Measurements from ENCODE around the gene TTC9.

Gene TTC9

DNA sequence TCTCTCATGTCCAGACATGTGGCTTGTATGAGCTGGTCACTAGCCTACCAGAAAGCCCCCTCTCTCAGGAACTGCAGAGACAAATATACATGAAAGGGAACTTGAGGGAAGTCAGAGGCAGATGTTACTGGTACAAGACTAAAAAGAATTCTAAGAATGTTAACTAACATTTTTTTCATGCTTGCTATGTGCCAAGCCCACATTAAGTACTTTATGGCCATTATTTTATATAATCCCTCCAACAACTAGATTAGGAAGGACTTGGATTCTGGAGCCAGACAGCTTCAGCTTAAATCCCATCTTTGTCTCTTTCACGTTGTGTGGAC is 24.6 kb downstream of the TTC9 start:
- H3K9ac ChIP-seq = no peak overlapping the region
- H3K4me2 ChIP-seq = no peak overlapping the region
- H2AFZ ChIP-seq (ENCODE audit: low read depth) = no peak overlapping the region
- no peaks in the 10 kb centered on the region for H3K27me3 ChIP-seq (ENCODE audit: insufficient read depth, low read depth)
- H4K20me1 ChIP-seq (ENCODE audit: insufficient read depth) = no peaks in the 10 kb centered on the region
- peaks cover 19% of the 10 kb centered on the region for H3K4me1 ChIP-seq (ENCODE audit: low read depth, poor library complexity, severe bottlenecking)
- peak overlapping the region; percentile 61; the same call in 1 of the 2 replicates for H3K27ac ChIP-seq
- TF ChIP-seq CTCF (conservative IDR thresholded peaks at IDR 0.05; ENCODE audit: low read depth, low read length) = no peak
- H3K36me3 ChIP-seq (ENCODE audit: insufficient read depth) = no peaks in the 10 kb centered on the region
- no peaks in the 10 kb centered on the region for H3K79me2 ChIP-seq (ENCODE audit: insufficient read depth, low read depth)
- H3K4me3 ChIP-seq (IDR thresholded peaks at IDR 0.05; ENCODE audit: insufficient read depth, low read depth, low read length) = no peak overlapping the region

DNA sequence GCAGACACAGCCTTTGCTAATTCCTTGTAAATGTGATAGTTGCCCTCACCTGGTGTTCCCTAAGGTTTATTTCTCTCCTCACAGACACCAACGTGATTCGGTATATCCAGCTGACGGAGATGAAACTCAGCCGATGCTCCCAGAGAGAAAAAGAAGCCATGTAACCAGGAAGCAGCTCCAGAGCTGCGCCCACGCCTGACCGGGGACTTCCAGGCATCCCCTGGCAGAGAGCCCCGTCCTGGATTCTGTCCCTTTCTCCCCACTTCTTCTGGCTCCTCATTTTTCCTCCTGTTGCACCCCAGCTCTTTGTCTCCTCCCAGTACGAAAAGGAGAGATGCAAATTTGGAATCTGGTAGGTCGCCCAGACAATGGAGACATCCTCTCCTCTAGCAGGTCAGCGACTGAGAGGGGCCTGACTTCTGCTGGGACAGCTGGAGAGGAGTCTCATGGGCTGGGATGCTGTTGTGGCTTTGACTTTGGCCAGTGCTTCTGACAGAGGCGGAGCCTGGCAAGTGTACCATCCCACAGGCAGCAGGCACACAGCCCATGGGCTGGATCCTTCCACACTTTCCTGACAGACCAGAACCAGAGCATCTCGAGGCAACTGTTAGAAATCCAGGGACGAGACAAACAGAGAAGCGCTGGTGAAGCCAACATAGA is 29.4 kb downstream of the TTC9 start:
- Histone ChIP-seq H3K9ac (no peak overlapping the region), H3K79me2 (ENCODE audit: insufficient read depth, low read depth) (no peaks in the 10 kb centered on the region), H3K4me1 (ENCODE audit: low read depth, poor library complexity, severe bottlenecking) (peaks cover 4% of the 10 kb centered on the region), H2AFZ (ENCODE audit: low read depth) (no peak overlapping the region), H3K27ac (no peak overlapping the region), H4K20me1 (ENCODE audit: insufficient read depth) (no peaks in the 10 kb centered on the region), H3K4me3 (IDR thresholded peaks at IDR 0.05; ENCODE audit: insufficient read depth, low read depth, low read length) (no peak overlapping the region), H3K36me3 (ENCODE audit: insufficient read depth) (no peaks in the 10 kb centered on the region), H3K4me2 (no peak overlapping the region), H3K27me3 (ENCODE audit: insufficient read depth, low read depth) (no peaks in the 10 kb centered on the region)
- TF ChIP-seq CTCF (conservative IDR thresholded peaks at IDR 0.05; ENCODE audit: low read depth, low read length) = no peak

- no peaks in the 10 kb centered on the region for H4K20me1 ChIP-seq (ENCODE audit: insufficient read depth)
- H3K4me2 ChIP-seq = no peak overlapping the region
- H3K4me1 ChIP-seq (ENCODE audit: low read depth, poor library complexity, severe bottlenecking) = no peaks in the 10 kb centered on the region
- H3K27ac ChIP-seq = no peak overlapping the region
- no peak overlapping the region for H2AFZ ChIP-seq (ENCODE audit: low read depth)
- TF ChIP-seq CTCF (conservative IDR thresholded peaks at IDR 0.05; ENCODE audit: low read depth, low read length) = no peak
- no peak overlapping the region for H3K9ac ChIP-seq
- no peaks in the 10 kb centered on the region for H3K36me3 ChIP-seq (ENCODE audit: insufficient read depth)
- no peak overlapping the region for H3K4me3 ChIP-seq (IDR thresholded peaks at IDR 0.05; ENCODE audit: insufficient read depth, low read depth, low read length)
- H3K79me2 ChIP-seq (ENCODE audit: insufficient read depth, low read depth) = no peaks in the 10 kb centered on the region
- H3K27me3 ChIP-seq (ENCODE audit: insufficient read depth, low read depth) = no peaks in the 10 kb centered on the region
Measured at GRCh38 chr14:70671652-70672644, 30.2 kb downstream of the TTC9 start.

DNA sequence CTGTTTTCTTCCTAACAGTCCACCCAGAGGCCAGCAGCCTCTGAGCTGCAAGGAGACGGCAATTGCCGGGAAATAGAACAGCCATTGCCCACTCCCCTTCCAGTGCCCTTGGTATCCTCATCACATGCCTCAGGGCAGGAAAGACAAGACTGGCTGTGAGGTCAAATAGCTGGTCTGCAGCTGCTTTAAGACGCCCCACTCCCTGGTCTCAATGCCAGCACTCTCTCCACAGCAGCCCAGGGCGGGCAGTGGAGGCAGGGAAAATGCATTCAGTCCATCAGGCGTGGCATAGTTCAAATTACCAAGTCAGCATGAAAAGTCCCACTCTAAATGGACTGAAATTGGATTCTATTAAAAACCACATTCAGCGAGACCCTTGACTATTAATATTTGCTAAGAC is 35.6 kb downstream of the TTC9 start:
- Histone ChIP-seq H3K27me3 (ENCODE audit: insufficient read depth, low read depth) (no peaks in the 10 kb centered on the region), H3K4me3 (IDR thresholded peaks at IDR 0.05; ENCODE audit: insufficient read depth, low read depth, low read length) (no peak overlapping the region), H4K20me1 (ENCODE audit: insufficient read depth) (no peaks in the 10 kb centered on the region), H3K4me1 (ENCODE audit: low read depth, poor library complexity, severe bottlenecking) (no peaks in the 10 kb centered on the region), H3K27ac (no peak overlapping the region), H2AFZ (ENCODE audit: low read depth) (no peak overlapping the region), H3K9ac (no peak overlapping the region), H3K4me2 (no peak overlapping the region), H3K36me3 (ENCODE audit: insufficient read depth) (no peaks in the 10 kb centered on the region), H3K79me2 (ENCODE audit: insufficient read depth, low read depth) (no peaks in the 10 kb centered on the region)
- no peak for TF ChIP-seq CTCF (conservative IDR thresholded peaks at IDR 0.05; ENCODE audit: low read depth, low read length)

All from KMS-11 (cell line).